H9 (cell line): ENCODE results near the gene RAPH1. TPM values are rescaled to one million over a fixed set of nuclear protein-coding genes. Genes with fewer than 3 reads are reported as not detected.

Source experiments
- DNase-seq: peaks from one replicate; pipeline ENCODE4 v3.0.0-alpha.2; 2017
- H2AFZ ChIP-seq: one replicate; pipeline ENCODE4 v1.6.1; 2013; ENCODE audit warnings: mild to moderate bottlenecking, low read length, control low read depth, moderate library complexity
- H2AK5ac ChIP-seq: 2 replicates; pipeline ENCODE4 v1.6.1; 2013; ENCODE audit warnings: low read length, control low read depth, mixed read lengths; ENCODE audit not compliant: insufficient read length
- H2BK120ac ChIP-seq: one replicate; pipeline ENCODE4 v1.6.1; 2013; ENCODE audit warnings: low read depth, mild to moderate bottlenecking, low read length, control low read depth, inconsistent platforms; ENCODE audit not compliant: poor library complexity, severe bottlenecking
- H2BK12ac ChIP-seq: 2 replicates; pipeline ENCODE4 v1.6.1; 2013; ENCODE audit warnings: low read length, control low read depth, mixed read lengths, low read depth; ENCODE audit not compliant: insufficient read length
- H2BK15ac ChIP-seq: 2 replicates; pipeline ENCODE4 v1.6.1; 2013; ENCODE audit warnings: low read depth, low read length, control low read depth
- H2BK20ac ChIP-seq: one replicate; pipeline ENCODE4 v1.6.1; 2013; ENCODE audit warnings: low read depth, mild to moderate bottlenecking, low read length, control low read depth, inconsistent platforms; ENCODE audit not compliant: poor library complexity, severe bottlenecking
- H2BK5ac ChIP-seq: 2 replicates; pipeline ENCODE4 v1.6.1; 2013; ENCODE audit warnings: low read length, control low read depth, mixed read lengths; ENCODE audit not compliant: insufficient read length
- H3K14ac ChIP-seq: 2 replicates; pipeline ENCODE4 v1.6.1; 2013; ENCODE audit warnings: low read length, control low read depth; ENCODE audit not compliant: insufficient read depth
- H3K18ac ChIP-seq: 2 replicates; pipeline ENCODE4 v1.6.1; 2013; ENCODE audit warnings: low read depth, mild to moderate bottlenecking, mixed read lengths, low read length, control low read depth; ENCODE audit not compliant: insufficient read length
- H3K23ac ChIP-seq: 2 replicates; pipeline ENCODE4 v1.6.1; 2013; ENCODE audit warnings: low read length, control low read depth, mixed read lengths, low read depth; ENCODE audit not compliant: insufficient read length
- H3K23me2 ChIP-seq: 2 replicates; pipeline ENCODE4 v1.6.1; 2013; ENCODE audit warnings: low read depth, mild to moderate bottlenecking, mixed read lengths, low read length, control low read depth; ENCODE audit not compliant: insufficient read length, poor library complexity, severe bottlenecking
- H3K27ac ChIP-seq: 2 replicates; pipeline ENCODE4 v1.5.1; 2013; ENCODE audit warnings: low read length, control low read depth, mixed read lengths, low read depth; ENCODE audit not compliant: insufficient read length
- H3K27me3 ChIP-seq: 2 replicates; pipeline ENCODE4 v1.6.1; 2013; ENCODE audit warnings: low read length, control low read depth, inconsistent platforms; ENCODE audit not compliant: insufficient read depth
- H3K4ac ChIP-seq: 2 replicates; pipeline ENCODE4 v1.6.1; 2013; ENCODE audit warnings: low read depth, mild to moderate bottlenecking, control low read depth, inconsistent platforms, low read length, moderate library complexity
- H3K4me1 ChIP-seq: 2 replicates; pipeline ENCODE4 v1.6.1; 2013; ENCODE audit warnings: low read length, control low read depth, inconsistent platforms; ENCODE audit not compliant: insufficient read depth
- H3K4me2 ChIP-seq: 2 replicates; pipeline ENCODE4 v1.6.1; 2013; ENCODE audit warnings: low read length, control low read depth, mixed read lengths; ENCODE audit not compliant: insufficient read length, insufficient read depth
- H3K56ac ChIP-seq: 2 replicates; pipeline ENCODE4 v1.6.1; 2013; ENCODE audit warnings: low read depth, mild to moderate bottlenecking, mixed read lengths, low read length, control low read depth; ENCODE audit not compliant: insufficient read length
- H3K79me1 ChIP-seq: 2 replicates; pipeline ENCODE4 v1.6.1; 2013; ENCODE audit warnings: low read depth, mild to moderate bottlenecking, moderate library complexity, low read length, control low read depth, inconsistent platforms; ENCODE audit not compliant: insufficient read depth, poor library complexity, severe bottlenecking
- H3K79me2 ChIP-seq: 2 replicates; pipeline ENCODE4 v1.6.1; 2013; ENCODE audit warnings: low read length, control low read depth, inconsistent platforms; ENCODE audit not compliant: insufficient read depth
- H3K9ac ChIP-seq: 2 replicates; pipeline ENCODE4 v1.6.1; 2013; ENCODE audit warnings: low read length, control low read depth, mixed read lengths; ENCODE audit not compliant: insufficient read length; ENCODE audit errors: extremely low read depth
- H3K9me3 ChIP-seq: one replicate; pipeline ENCODE4 v1.6.1; 2013; ENCODE audit warnings: low read depth, low read length, inconsistent platforms; ENCODE audit not compliant: control insufficient read depth
- H3T11ph ChIP-seq: one replicate; pipeline ENCODE4 v1.6.1; 2013; ENCODE audit warnings: mild to moderate bottlenecking, low read length, control low read depth, inconsistent platforms
- H4K20me1 ChIP-seq: one replicate; pipeline ENCODE4 v1.6.1; 2013; ENCODE audit not compliant: control insufficient read depth, insufficient read length, insufficient read depth
- H4K5ac ChIP-seq: 2 replicates; pipeline ENCODE4 v1.6.1; 2013; ENCODE audit warnings: low read depth, mild to moderate bottlenecking, mixed read lengths, low read length, control low read depth; ENCODE audit not compliant: insufficient read length
- H4K8ac ChIP-seq: replicated peaks from 2 replicates; pipeline ENCODE4 v1.6.1; 2013; ENCODE audit warnings: low read length, control low read depth, mixed read lengths, low read depth; ENCODE audit not compliant: insufficient read length
- H4K91ac ChIP-seq: 2 replicates; pipeline ENCODE4 v1.6.1; 2013; ENCODE audit warnings: low read depth, mild to moderate bottlenecking, moderate library complexity, mixed read lengths, low read length, control low read depth; ENCODE audit not compliant: insufficient read length
- H3K27ac Mint-ChIP-seq, 3 experiments: 2 replicates in 2 of 3; 3 replicates in 1 of 3; pipeline ENCODE4 v1.8.0; 2020 to 2021; ENCODE audit warnings: mixed read lengths in 3 of 3, mild to moderate bottlenecking in 1 of 3, moderate library complexity in 1 of 3
- H3K27me3 Mint-ChIP-seq: 2 replicates; pipeline ENCODE4 v1.8.0; 2021; ENCODE audit warnings: low read depth, mild to moderate bottlenecking, moderate library complexity, mixed read lengths
- H3K36me3 Mint-ChIP-seq, 3 experiments: 2 replicates in 2 of 3; 3 replicates in 1 of 3; pipeline ENCODE4 v1.8.0; 2020 to 2021; ENCODE audit warnings: low read depth in 3 of 3, mixed read lengths in 3 of 3; ENCODE audit not compliant: insufficient read depth in 1 of 3
- H3K4me1 Mint-ChIP-seq, 2 experiments: 2 replicates each; pipeline ENCODE4 v1.8.0; 2020; ENCODE audit warnings: mixed read lengths in 2 of 2
- H3K4me3 Mint-ChIP-seq, 2 experiments: 2 replicates in 1 of 2; 3 replicates in 1 of 2; pipeline ENCODE4 v1.8.0; 2020 to 2021; ENCODE audit warnings: mild to moderate bottlenecking in 2 of 2, mixed read lengths in 2 of 2, moderate library complexity in 1 of 2
- H3K9me3 Mint-ChIP-seq, 2 experiments: 2 replicates in 1 of 2; 3 replicates in 1 of 2; pipeline ENCODE4 v1.8.0; 2020; ENCODE audit warnings: mild to moderate bottlenecking in 2 of 2, mixed read lengths in 2 of 2, moderate library complexity in 1 of 2
- CTCF ChIP-seq: fragments of 200-600 bp; sonication (generic); conservative IDR thresholded peaks from 3 replicates; pipeline ENCODE4 v1.8.0; 2021; ENCODE audit warnings: antibody characterized with exemption, mild to moderate bottlenecking
- WGBS: extraction: QIAGEN DNeasy Blood & Tissue Kit; methylation state at CpG from one replicate; pipeline ENCODE4 v1.1.7; 2013; ENCODE audit warnings: missing lambda C conversion rate, low lambda C conversion rate, mixed read lengths; ENCODE audit not compliant: insufficient read length; ENCODE audit errors: extremely low coverage; 5-methylcytosine and 5-hydroxymethylcytosine counted together
- total RNA-seq: library from RNA; stranded (reverse); gene quantifications from 2 replicates; pipeline ENCODE4 v1.2.1, GENCODE V29; 2021

The RAPH1 gene
- total RNA-seq, 1 experiment from 2014 or later: 17.1 TPM

GRCh38 chr2:203462308-203462707 is 72.8 kb downstream of the RAPH1 start:
- WGBS: no CpG with 5 or more reads among the region's 1 CpG
- H3K79me1 ChIP-seq: no peaks in the 10 kb centered on the region
- no peaks in the 10 kb centered on the region for H3K9me3 Mint-ChIP-seq

More at GRCh38 chr2:203462308-203462707, 72.8 kb downstream of the RAPH1 start:
- Histone ChIP-seq H3K4me1 (no peaks in the 10 kb centered on the region), H3K9ac (no peak overlapping the region), H3K79me2 (no peaks in the 10 kb centered on the region), H3K27me3 (no peaks in the 10 kb centered on the region), H4K8ac (no peak overlapping the region), H3T11ph (no peak overlapping the region), H4K5ac (no peak overlapping the region), H2BK20ac (no peak overlapping the region), H3K18ac (no peak overlapping the region), H2AFZ (no peak overlapping the region), H4K91ac (no peak overlapping the region), H3K14ac (no peak overlapping the region), H2BK12ac (no peak overlapping the region), H2AK5ac (no peak overlapping the region), H2BK15ac (no peak overlapping the region), H3K23ac (no peak overlapping the region), H3K9me3 (no peaks in the 10 kb centered on the region), H3K4me2 (no peak overlapping the region), H3K27ac (no peak overlapping the region), H2BK120ac (no peak overlapping the region), H3K4ac (no peak overlapping the region), H3K56ac (no peak overlapping the region), H3K23me2 (no peaks in the 10 kb centered on the region), H2BK5ac (no peak overlapping the region), H4K20me1 (no peaks in the 10 kb centered on the region)
- H3K27me3 Mint-ChIP-seq: no peaks in the 10 kb centered on the region
- no peak for TF ChIP-seq CTCF
- no peak for DNase-seq
- peaks cover 2 to 21% (median 17%) of the 10 kb centered on the region in 3 experiments; a peak in 6 of 7 replicates for H3K36me3 Mint-ChIP-seq
- no peak overlapping the region for H3K27ac Mint-ChIP-seq
- peaks cover 3 to 5% of the 10 kb centered on the region in 2 experiments for H3K4me1 Mint-ChIP-seq
- H3K4me3 Mint-ChIP-seq: no peak overlapping the region
